ENCODE measurements around the gene POLR1D. TPM values are rescaled to one million over a fixed set of nuclear protein-coding genes. Genes with fewer than 3 reads are reported as not detected.

Gene POLR1D
- total and polyA plus RNA-seq, 2 experiments from 2014 or later, result 53.0 to 66.8 TPM

DNA sequence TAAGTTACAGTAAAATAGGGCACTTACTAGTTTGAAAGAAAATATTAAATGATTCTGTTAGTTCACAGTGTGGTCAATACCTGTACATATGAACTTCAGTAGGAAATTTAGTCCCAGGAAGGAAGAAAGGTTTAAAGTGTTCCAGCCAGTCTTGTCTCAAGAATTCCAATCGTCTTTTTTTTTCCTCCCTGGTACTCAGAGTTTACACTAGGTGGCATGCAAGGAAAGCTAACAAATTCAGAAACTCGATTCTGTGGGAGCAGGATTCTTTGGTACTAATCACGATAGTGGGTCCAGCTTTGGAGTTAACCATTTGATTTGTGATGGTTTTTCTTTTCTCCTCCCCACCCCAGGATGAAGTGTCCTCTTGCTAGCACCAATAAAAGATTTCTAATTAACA is 43.6 kb downstream of the POLR1D start:
- no peak overlapping the region for H3K4me3 ChIP-seq
- no peaks in the 10 kb centered on the region; the same call in 1 of the 2 replicates for H3F3A ChIP-seq (ENCODE audit: insufficient read depth)
- H3K27ac ChIP-seq, result no peak overlapping the region
- no peak overlapping the region for H3K9ac ChIP-seq
- H3K79me2 ChIP-seq (ENCODE audit: insufficient read depth), result peaks cover 23% of the 10 kb centered on the region
- H3K27me3 ChIP-seq (replicated peaks; ENCODE audit: insufficient read depth), result no peaks in the 10 kb centered on the region
- H4K20me1 ChIP-seq (ENCODE audit: insufficient read depth), result no peaks in the 10 kb centered on the region
- no peak for TF ChIP-seq EZH2phosphoT487 (IDR thresholded peaks at IDR 0.05; ENCODE audit: insufficient read depth, low read depth)
- no peak for TF ChIP-seq EZH2 (IDR thresholded peaks at IDR 0.05; ENCODE audit: insufficient read depth, poor library complexity, severe bottlenecking)
- H3K4me1 ChIP-seq (ENCODE audit: insufficient read depth), result no peaks in the 10 kb centered on the region
- no peaks in the 10 kb centered on the region for H3K9me2 ChIP-seq (ENCODE audit: insufficient read depth)
- peak; percentile 12 for DNase-seq
- H3K36me3 ChIP-seq (ENCODE audit: low read depth), result peaks cover 9% of the 10 kb centered on the region; the same call in 1 of the 2 replicates
- 57% methylated on average over 3 of the region's 3 CpGs for whole genome bisulfite sequencing, 2 experiments (ENCODE audit: low coverage in 1 of 2, low lambda C conversion rate in 2 of 2, missing lambda C conversion rate in 2 of 2)
- no peak overlapping the region for H2AFZ ChIP-seq
- in situ Hi-C loops (cut with MboI), result no loop called here
- no peak overlapping the region for H3K4me2 ChIP-seq (ENCODE audit: unreplicated experiment)
- H3K9me3 ChIP-seq (ENCODE audit: low read depth), result no peaks in the 10 kb centered on the region

- H3K9me3 ChIP-seq (ENCODE audit: low read depth), result no peaks in the 10 kb centered on the region
- no peak overlapping the region for H2AFZ ChIP-seq
- WGBS, 2 experiments (ENCODE audit: low coverage in 1 of 2, low lambda C conversion rate in 2 of 2, missing lambda C conversion rate in 2 of 2), result 97 to 99% methylated on average over 19 of the region's 19 CpGs
- no peaks in the 10 kb centered on the region for H3K27me3 ChIP-seq (replicated peaks; ENCODE audit: insufficient read depth)
- peaks cover 19% of the 10 kb centered on the region for H3K79me2 ChIP-seq (ENCODE audit: insufficient read depth)
- no peak for DNase-seq
- H3K4me3 ChIP-seq, result no peak overlapping the region
- no peaks in the 10 kb centered on the region; the same call in 1 of the 2 replicates for H3F3A ChIP-seq (ENCODE audit: insufficient read depth)
- H3K27ac ChIP-seq, result no peak overlapping the region
- H3K9me2 ChIP-seq (ENCODE audit: insufficient read depth), result no peaks in the 10 kb centered on the region
- in situ Hi-C loops (cut with MboI), result no loop called here
- H3K36me3 ChIP-seq (ENCODE audit: low read depth), result peaks cover 9% of the 10 kb centered on the region; the same call in 1 of the 2 replicates
- no peaks in the 10 kb centered on the region for H4K20me1 ChIP-seq (ENCODE audit: insufficient read depth)
- H3K9ac ChIP-seq, result no peak overlapping the region
- TF ChIP-seq EZH2phosphoT487 (IDR thresholded peaks at IDR 0.05; ENCODE audit: insufficient read depth, low read depth), result no peak
- no peak for TF ChIP-seq EZH2 (IDR thresholded peaks at IDR 0.05; ENCODE audit: insufficient read depth, poor library complexity, severe bottlenecking)
- H3K4me2 ChIP-seq (ENCODE audit: unreplicated experiment), result no peak overlapping the region
- H3K4me1 ChIP-seq (ENCODE audit: insufficient read depth), result no peaks in the 10 kb centered on the region
Observed at GRCh38 chr13:27665761-27666160, 44.1 kb downstream of the POLR1D start.

DNA sequence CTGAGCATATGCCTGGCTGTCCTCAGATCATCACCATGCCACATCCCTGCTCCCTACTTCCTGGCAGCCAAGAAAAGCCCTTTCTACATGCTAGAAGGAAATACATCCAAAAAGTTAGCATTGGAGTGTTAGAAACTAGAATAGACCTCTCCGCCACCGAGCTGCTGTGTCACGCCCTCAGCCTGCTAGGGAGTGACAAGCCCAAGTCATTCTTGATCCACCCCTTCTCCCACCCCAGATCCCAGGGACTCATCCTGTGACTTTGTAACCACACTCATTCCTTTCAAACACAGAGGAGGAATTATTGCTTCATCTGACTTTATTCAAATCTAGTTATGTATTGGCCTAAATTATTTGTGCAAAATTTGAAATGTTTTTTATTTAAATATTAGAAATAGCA is 45.3 kb downstream of the POLR1D start:
- TF ChIP-seq EZH2phosphoT487 (IDR thresholded peaks at IDR 0.05; ENCODE audit: insufficient read depth, low read depth) (no peak), EZH2 (IDR thresholded peaks at IDR 0.05; ENCODE audit: insufficient read depth, poor library complexity, severe bottlenecking) (no peak)
- no peak overlapping the region for H3K9ac ChIP-seq
- H3K36me3 ChIP-seq (ENCODE audit: low read depth), result peaks cover 9% of the 10 kb centered on the region; the same call in 1 of the 2 replicates
- in situ Hi-C loops (cut with MboI), result no loop called here
- no peaks in the 10 kb centered on the region for H3K9me3 ChIP-seq (ENCODE audit: low read depth)
- H3K9me2 ChIP-seq (ENCODE audit: insufficient read depth), result no peaks in the 10 kb centered on the region
- no peaks in the 10 kb centered on the region for H4K20me1 ChIP-seq (ENCODE audit: insufficient read depth)
- no peak overlapping the region for H2AFZ ChIP-seq
- H3F3A ChIP-seq (ENCODE audit: insufficient read depth), result no peaks in the 10 kb centered on the region; the same call in 1 of the 2 replicates
- H3K4me1 ChIP-seq (ENCODE audit: insufficient read depth), result no peaks in the 10 kb centered on the region
- no peaks in the 10 kb centered on the region for H3K27me3 ChIP-seq (replicated peaks; ENCODE audit: insufficient read depth)
- no peak overlapping the region for H3K4me2 ChIP-seq (ENCODE audit: unreplicated experiment)
- no peak for DNase-seq
- peaks cover 16% of the 10 kb centered on the region; the same call in 1 of the 2 replicates for H3K79me2 ChIP-seq (ENCODE audit: insufficient read depth)
- H3K4me3 ChIP-seq, result no peak overlapping the region
- no peak overlapping the region for H3K27ac ChIP-seq
- WGBS, 2 experiments (ENCODE audit: low coverage in 1 of 2, low lambda C conversion rate in 2 of 2, missing lambda C conversion rate in 2 of 2), result 91 to 93% methylated on average over 3 of the region's 3 CpGs

DNA sequence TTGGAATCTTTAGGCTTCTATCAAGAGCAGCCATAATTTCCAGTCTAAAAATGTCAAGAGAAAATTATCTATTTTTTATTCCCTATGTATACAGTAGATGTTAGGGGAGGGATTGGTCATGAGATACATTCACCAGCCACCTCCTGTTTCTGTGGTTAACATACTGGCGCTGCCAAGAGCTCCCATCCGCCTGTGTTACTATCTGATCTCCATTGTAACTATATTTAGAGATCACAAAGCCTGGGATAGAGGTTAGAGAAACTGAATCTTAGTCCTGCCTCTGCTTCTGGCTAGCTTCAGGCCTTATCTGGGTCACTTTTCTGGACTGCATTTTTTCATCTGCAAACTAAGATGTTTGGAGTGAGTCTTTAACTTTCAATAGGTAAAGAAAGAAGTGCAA is 46.3 kb downstream of the POLR1D start:
- Histone ChIP-seq H4K20me1 (ENCODE audit: insufficient read depth) (no peaks in the 10 kb centered on the region), H3K4me3 (no peak overlapping the region), H3K27ac (no peak overlapping the region), H3K9ac (no peak overlapping the region), H2AFZ (no peak overlapping the region), H3K79me2 (ENCODE audit: insufficient read depth) (peaks cover 12% of the 10 kb centered on the region; the same call in 1 of the 2 replicates), H3K9me3 (ENCODE audit: low read depth) (no peaks in the 10 kb centered on the region), H3F3A (ENCODE audit: insufficient read depth) (no peaks in the 10 kb centered on the region; the same call in 1 of the 2 replicates), H3K36me3 (ENCODE audit: low read depth) (peaks cover 9% of the 10 kb centered on the region; the same call in 1 of the 2 replicates), H3K27me3 (replicated peaks; ENCODE audit: insufficient read depth) (no peaks in the 10 kb centered on the region), H3K4me1 (ENCODE audit: insufficient read depth) (no peaks in the 10 kb centered on the region), H3K4me2 (ENCODE audit: unreplicated experiment) (no peak overlapping the region), H3K9me2 (ENCODE audit: insufficient read depth) (no peaks in the 10 kb centered on the region)
- no peak for DNase-seq
- TF ChIP-seq EZH2 (IDR thresholded peaks at IDR 0.05; ENCODE audit: insufficient read depth, poor library complexity, severe bottlenecking) (no peak), EZH2phosphoT487 (IDR thresholded peaks at IDR 0.05; ENCODE audit: insufficient read depth, low read depth) (no peak)
- 74 to 89% methylated on average over 2 of the region's 2 CpGs for WGBS, 2 experiments (ENCODE audit: low coverage in 1 of 2, low lambda C conversion rate in 2 of 2, missing lambda C conversion rate in 2 of 2)
- in situ Hi-C loops (cut with MboI), result no loop called here
